ENCODE data around the gene COL27A1. TPM values are rescaled to one million over a fixed set of nuclear protein-coding genes. Genes with fewer than 3 reads are reported as not detected.

The COL27A1 gene
- total and polyA plus RNA-seq, 2 donors (not counting 3 experiments of a cell fraction or from before 2014, with no cell fraction given): 14.7 to 49.1 TPM

GRCh38 chr9:114130624-114131277 lies 24.6 kb upstream of the COL27A1 start:
- peaks cover 18 to 36% of the 10 kb centered on the region in 2 experiments for H3K27me3 ChIP-seq (ENCODE audit: control insufficient read depth in 2 of 2, insufficient read depth in 2 of 2, low read length in 2 of 2)
- no peaks in the 10 kb centered on the region for H3K9me3 ChIP-seq (replicated peaks; ENCODE audit: control insufficient read depth, insufficient read depth, low read length)
- no peaks in the 10 kb centered on the region for H3K36me3 ChIP-seq (ENCODE audit: control insufficient read depth in 2 of 2, extremely low read depth in 1 of 2, insufficient read depth in 2 of 2, low read length in 2 of 2)
- BruUV-seq (replicated peaks): no TSS peak
- H3K4me1 ChIP-seq (ENCODE audit: control insufficient read depth, extremely low read depth, insufficient read depth, low read length): no peaks in the 10 kb centered on the region
- no peak overlapping the region for H3K4me2 ChIP-seq (ENCODE audit: insufficient read depth, low read length)
- CTCF ChIA-PET: interaction anchor here (1.1 to 2.4 kb wide), 2 partner anchors 23 to 48 kb away, joined by 3 to 13 read pairs; no protein-coding TSS in a partner anchor
- no peak overlapping the region for H2AFZ ChIP-seq (ENCODE audit: low read depth, low read length)
- H3K9me1 ChIP-seq (replicated peaks; ENCODE audit: control insufficient read depth, extremely low read depth, insufficient read depth, low read length): no peaks in the 10 kb centered on the region
- no peak overlapping the region for H3K4me3 ChIP-seq (replicated peaks in 1 of 3; ENCODE audit: insufficient read depth in 1 of 3, low read depth in 1 of 3, low read length in 3 of 3)
- no peak overlapping the region for H3K9ac ChIP-seq (replicated peaks; ENCODE audit: extremely low read depth, insufficient read depth, low read length)
- no peak for DNase-seq (ENCODE audit: low read depth, low spot score)
- dilution Hi-C loops (cut with MboI; ENCODE audit: extremely low pct_ligation_motif_present, low sequenced_read_pairs) (no loop called here), intact Hi-C loops (cut with micrococcal nuclease) (no loop called here)
- H4K20me1 ChIP-seq (replicated peaks; ENCODE audit: control insufficient read depth, extremely low read depth, insufficient read depth, low read length): no peaks in the 10 kb centered on the region
- H3K27ac ChIP-seq (ENCODE audit: insufficient read depth, low read depth, low read length): no peak overlapping the region
- TF ChIP-seq MAX (IDR thresholded peaks at IDR 0.05; ENCODE audit: insufficient read depth, insufficient read length) (no peak), JUN (IDR thresholded peaks at IDR 0.05; ENCODE audit: borderline replicate concordance, insufficient read depth, insufficient read length, low read depth) (no peak), EZH2 (IDR thresholded peaks at IDR 0.05; ENCODE audit: borderline replicate concordance, low read depth, low read length, severe bottlenecking) (no peak), FOS (IDR thresholded peaks at IDR 0.05; ENCODE audit: borderline replicate concordance, insufficient read depth, low read length) (no peak), POLR2A (IDR thresholded peaks at IDR 0.05; ENCODE audit: low read depth, low read length) (no peak), MYC (IDR thresholded peaks at IDR 0.05; ENCODE audit: low read depth, low read length) (no peak), POLR2AphosphoS5 (IDR thresholded peaks at IDR 0.05; ENCODE audit: insufficient read depth, low read depth, low read length) (no peak), CTCF (IDR thresholded peaks at IDR 0.05; ENCODE audit: extremely low read depth in 1 of 2, insufficient read depth in 1 of 2, low read depth in 1 of 2, low read length in 2 of 2) (no peak), GATA2 (IDR thresholded peaks at IDR 0.05; ENCODE audit: insufficient read depth, insufficient read length, low read depth, low read length) (no peak)
- no peak for FAIRE-seq
- H3K79me2 ChIP-seq (ENCODE audit: control insufficient read depth, insufficient read depth, low read length): no peaks in the 10 kb centered on the region
- POLR2A ChIA-PET: no interaction called here

All from endothelial cell of umbilical vein (primary cell).